LNCaP clone FGC (cell line): ENCODE measurements around the gene SLC5A12.

Experiments
- DNase-seq: peaks from one replicate; pipeline ENCODE4 v3.0.0-alpha.2; 2011; ENCODE audit warnings: low read depth
- H3K4me3 ChIP-seq: 2 replicates; pipeline ENCODE4 v1.5.1; 2011; ENCODE audit warnings: mild to moderate bottlenecking, low read depth, low read length, control low read depth
- TF ChIP-seq, protein P1 (sequence below): IDR thresholded peaks from 2 replicates; pipeline ENCODE4 v1.5.1; 2012; ENCODE audit warnings: mild to moderate bottlenecking; ENCODE audit not compliant: control insufficient read depth, insufficient read depth; ENCODE audit errors: extremely low read depth

Gene SLC5A12

DNA sequence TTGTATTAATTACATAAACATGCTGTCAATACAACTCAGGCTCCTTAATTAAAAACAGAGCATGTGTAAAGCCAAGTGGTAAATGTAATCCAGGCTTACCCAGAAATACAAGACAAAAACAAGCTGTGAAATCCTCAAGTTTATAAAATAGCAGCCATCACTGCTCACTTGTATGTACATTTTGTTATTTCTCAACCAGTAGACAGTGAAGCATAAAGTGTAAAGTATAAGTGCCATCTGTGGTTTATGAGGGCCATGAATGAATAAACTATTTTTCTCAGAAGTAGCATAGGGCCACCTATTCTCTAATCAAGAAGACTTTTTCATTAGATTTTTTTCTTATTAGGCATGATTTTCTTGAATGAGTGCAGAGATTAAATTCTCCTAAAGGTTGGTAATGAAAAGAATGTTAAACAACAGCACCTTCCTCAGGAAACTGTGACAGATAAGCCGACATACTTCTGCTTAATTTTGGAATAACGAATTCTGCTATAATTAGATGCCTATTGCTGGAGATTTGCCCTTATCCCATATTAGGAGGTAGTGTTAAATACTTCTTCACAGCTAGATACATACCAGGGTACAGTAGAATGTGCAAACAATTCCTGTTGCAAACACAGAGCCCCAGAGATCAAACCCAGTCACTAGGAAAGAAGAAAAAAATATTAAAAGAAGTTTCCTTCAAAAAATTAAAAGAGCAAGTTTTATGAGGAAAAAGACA, 13.0 kb downstream of the SLC5A12 start:
- TF ChIP-seq, protein P1, sequence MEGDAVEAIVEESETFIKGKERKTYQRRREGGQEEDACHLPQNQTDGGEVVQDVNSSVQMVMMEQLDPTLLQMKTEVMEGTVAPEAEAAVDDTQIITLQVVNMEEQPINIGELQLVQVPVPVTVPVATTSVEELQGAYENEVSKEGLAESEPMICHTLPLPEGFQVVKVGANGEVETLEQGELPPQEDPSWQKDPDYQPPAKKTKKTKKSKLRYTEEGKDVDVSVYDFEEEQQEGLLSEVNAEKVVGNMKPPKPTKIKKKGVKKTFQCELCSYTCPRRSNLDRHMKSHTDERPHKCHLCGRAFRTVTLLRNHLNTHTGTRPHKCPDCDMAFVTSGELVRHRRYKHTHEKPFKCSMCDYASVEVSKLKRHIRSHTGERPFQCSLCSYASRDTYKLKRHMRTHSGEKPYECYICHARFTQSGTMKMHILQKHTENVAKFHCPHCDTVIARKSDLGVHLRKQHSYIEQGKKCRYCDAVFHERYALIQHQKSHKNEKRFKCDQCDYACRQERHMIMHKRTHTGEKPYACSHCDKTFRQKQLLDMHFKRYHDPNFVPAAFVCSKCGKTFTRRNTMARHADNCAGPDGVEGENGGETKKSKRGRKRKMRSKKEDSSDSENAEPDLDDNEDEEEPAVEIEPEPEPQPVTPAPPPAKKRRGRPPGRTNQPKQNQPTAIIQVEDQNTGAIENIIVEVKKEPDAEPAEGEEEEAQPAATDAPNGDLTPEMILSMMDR: no peak
- H3K4me3 ChIP-seq: no peak overlapping the region
- no peak for DNase-seq

DNA sequence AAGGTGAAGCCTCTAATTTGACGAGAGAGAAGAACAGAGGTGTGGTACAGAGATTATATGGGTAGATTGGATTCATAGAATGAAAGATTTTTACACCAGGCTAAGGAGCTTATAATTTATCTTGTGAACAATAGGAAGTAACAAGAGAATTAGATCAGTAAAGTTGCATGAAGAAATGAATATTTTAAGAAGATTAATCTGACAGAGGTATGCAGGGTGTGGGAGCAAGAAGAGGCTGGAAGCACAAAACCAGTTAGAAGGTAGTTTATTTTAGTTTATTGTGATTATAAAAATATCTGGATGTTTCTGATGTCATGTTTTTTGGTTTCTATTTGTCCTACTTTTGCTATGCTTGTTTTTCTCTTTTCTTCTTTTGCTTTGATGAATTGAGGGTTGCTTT, 15.7 kb downstream of the SLC5A12 start:
- H3K4me3 ChIP-seq: no peak overlapping the region
- TF ChIP-seq, protein P1: no peak
- DNase-seq: no peak

DNA sequence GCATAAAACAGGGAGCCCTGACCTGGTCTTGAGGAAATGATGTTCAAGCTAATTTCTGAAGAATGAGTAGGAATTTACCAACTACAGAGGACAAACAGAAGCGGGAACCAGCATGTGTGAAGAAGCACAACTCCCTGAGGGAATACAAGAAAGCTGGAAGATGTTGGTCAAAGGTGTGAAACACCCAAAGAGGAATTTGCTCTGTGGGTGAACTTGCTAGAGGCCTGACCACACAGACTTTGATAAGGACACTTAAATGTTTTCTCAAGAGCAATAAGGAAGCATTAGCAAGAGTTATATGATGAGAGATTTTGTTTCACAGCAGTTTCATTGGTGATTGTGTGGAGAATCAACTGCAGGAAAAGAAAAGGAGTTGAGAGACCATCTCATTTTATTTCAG, 17.6 kb downstream of the SLC5A12 start:
- no peak for DNase-seq
- TF ChIP-seq, protein P1: no peak

DNA sequence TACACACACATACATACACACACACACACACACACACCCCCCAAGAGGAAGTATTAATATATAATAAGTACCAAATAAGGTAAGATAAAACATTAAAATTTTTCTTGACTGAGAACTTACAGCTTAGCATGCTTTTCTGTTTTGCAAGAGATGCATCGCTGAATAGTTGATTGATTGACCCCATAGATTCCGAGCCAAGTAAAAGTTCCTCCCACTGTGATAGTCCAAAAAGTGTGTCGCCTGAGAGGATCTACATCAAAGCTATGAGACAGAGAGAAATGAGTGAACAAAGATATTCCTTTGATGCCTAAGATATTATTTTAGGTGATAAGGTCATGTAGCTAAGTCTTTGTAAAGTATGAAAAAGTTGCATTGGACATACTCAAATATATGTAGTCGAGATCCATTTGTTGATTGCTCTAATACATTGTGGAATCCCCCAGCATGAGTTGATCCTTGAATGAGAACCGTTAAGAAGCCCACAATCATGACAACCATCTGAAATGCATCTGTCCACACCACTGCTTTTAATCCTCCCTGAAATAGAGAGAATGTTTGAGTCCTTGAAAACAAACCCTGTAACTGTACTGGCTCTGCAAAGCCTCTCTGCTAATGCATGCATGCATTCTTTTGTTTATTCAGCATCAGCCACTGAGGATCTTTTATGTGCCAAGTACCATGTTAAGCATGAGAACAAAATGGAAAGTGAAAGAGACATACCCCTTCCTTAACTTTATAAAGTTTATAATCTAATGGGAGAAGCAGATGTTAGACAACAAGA, 18.3 kb downstream of the SLC5A12 start:
- TF ChIP-seq, protein P1: no peak
- DNase-seq: no peak
- no peak overlapping the region for H3K4me3 ChIP-seq

More for the DNA sequence above, 17.6 kb downstream of the SLC5A12 start:
- no peak overlapping the region for H3K4me3 ChIP-seq

DNA sequence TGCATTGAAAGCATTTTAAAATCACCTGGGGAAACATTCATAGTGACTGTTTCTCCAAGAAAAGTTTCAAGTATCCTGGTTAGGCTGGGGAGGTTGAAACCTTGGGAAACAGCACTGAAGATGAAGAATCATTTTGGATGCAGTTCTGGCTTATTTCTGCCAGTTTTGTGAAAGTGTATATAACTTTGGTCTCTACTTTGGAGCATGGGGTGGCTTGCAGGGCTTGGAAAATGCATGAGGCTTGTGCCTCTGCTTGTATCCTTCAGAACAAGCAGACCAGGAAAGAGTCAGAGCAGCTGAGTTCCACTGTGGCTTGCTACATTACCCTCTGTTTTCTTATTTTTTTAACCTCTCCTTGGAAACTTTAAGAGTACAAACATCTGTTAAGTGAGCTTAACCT, 19.5 kb downstream of the SLC5A12 start:
- TF ChIP-seq, protein P1: no peak
- H3K4me3 ChIP-seq: no peak overlapping the region
- no peak for DNase-seq

DNA sequence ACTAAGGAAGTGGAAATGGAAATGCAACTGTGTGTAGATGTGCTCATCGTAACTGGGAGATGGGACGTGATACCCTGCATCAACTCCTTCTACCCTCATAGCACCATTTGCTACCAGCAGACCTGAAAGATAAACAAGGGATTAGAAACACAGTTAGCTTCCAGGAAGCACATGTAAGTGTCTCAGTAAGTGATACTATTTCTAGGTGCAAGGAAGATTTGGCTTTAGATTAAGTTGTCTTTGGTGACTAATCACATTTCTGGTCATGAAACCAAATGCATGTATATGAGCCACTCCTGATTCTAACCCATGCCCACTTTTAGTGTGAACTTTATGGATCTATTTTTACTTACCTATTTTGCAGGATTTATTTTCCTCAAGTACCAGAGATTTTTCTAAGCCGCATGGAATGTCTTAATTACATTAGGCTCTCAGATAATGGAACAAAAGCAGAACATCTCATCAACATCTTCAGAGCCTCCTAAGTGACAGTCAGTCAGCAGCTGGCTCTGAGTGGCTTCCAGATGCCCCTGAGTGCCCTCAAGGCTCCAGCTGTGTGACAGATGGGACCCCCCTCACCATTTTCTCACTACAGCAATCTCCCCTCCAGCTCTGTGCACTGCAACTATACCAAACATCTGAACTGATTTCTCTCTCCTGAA, 21.2 kb downstream of the SLC5A12 start:
- TF ChIP-seq, protein P1: no peak
- H3K4me3 ChIP-seq: no peak overlapping the region
- DNase-seq: no peak
